ENCODE measurements around the gene DGCR2. TPM values are rescaled to one million over a fixed set of nuclear protein-coding genes. Genes with fewer than 3 reads are reported as not detected.

The DGCR2 gene
- total and polyA plus RNA-seq, 2 of the 8 experiments (the other 6 are each of a cell fraction or from before 2014, with no cell fraction given), result 42.3 to 62.2 TPM

GRCh38 chr22:19137384-19138216, 15.4 kb upstream of the DGCR2 start:
- Histone ChIP-seq H3K4ac (replicated peaks; ENCODE audit: insufficient read length, low read depth, low read length) (no peak overlapping the region), H2BK12ac (ENCODE audit: low read depth, low read length) (no peak overlapping the region), H2AK5ac (ENCODE audit: low read depth, low read length) (no peak overlapping the region), H3K79me1 (ENCODE audit: low read depth, low read length) (no peaks in the 10 kb centered on the region), H4K5ac (ENCODE audit: insufficient read length, low read depth, low read length) (no peak overlapping the region), H3K18ac (ENCODE audit: extremely low read depth, low read length) (no peak overlapping the region), H2AFZ (ENCODE audit: low read length) (no peak overlapping the region), H3K9me3 (ENCODE audit: insufficient read depth in 2 of 2, low read depth in 1 of 2, low read length in 1 of 2) (no peaks in the 10 kb centered on the region), H4K8ac (ENCODE audit: extremely low read depth, insufficient read depth, low read length) (no peak overlapping the region), H2BK20ac (ENCODE audit: low read length) (no peak overlapping the region), H3K79me2 (ENCODE audit: control insufficient read depth in 1 of 2, insufficient read depth in 2 of 2, low read length in 2 of 2) (no peaks in the 10 kb centered on the region), H3K36me3 (ENCODE audit: control insufficient read depth in 2 of 4, insufficient read depth in 4 of 4, low read length in 3 of 4) (peaks cover 10 to 38% (median 34%) of the 10 kb centered on the region in 4 experiments; a peak in 6 of 8 replicates), H3K27ac (ENCODE audit: low read depth, low read length) (no peak overlapping the region), H3K9ac (replicated peaks in 1 of 4; ENCODE audit: extremely low read depth in 1 of 4, low read depth in 3 of 4, low read length in 3 of 4) (no peak overlapping the region), H4K91ac (replicated peaks; ENCODE audit: insufficient read length, low read length) (no peak overlapping the region), H3K23ac (ENCODE audit: insufficient read length) (no peak overlapping the region), H3K4me1 (replicated peaks in 1 of 4; ENCODE audit: control insufficient read depth in 3 of 4, insufficient read depth in 4 of 4, low read length in 3 of 4) (no peaks in the 10 kb centered on the region), H3K4me3 (ENCODE audit: extremely low read depth in 1 of 4, insufficient read depth in 2 of 4, low read depth in 3 of 4, low read length in 4 of 4) (no peak overlapping the region), H3K4me2 (ENCODE audit: insufficient read depth in 1 of 2, low read depth in 2 of 2, low read length in 2 of 2) (no peak overlapping the region), H2BK5ac (ENCODE audit: low read depth, low read length) (peak overlapping the region; percentile 39; the same call in 1 of the 2 replicates), H2BK120ac (replicated peaks; ENCODE audit: low read depth, low read length) (no peak overlapping the region), H3K14ac (ENCODE audit: insufficient read length) (no peak overlapping the region), H3K56ac (replicated peaks; ENCODE audit: insufficient read length, low read depth, low read length) (no peak overlapping the region), H4K20me1 (replicated peaks in 1 of 2; ENCODE audit: control insufficient read depth in 1 of 2, insufficient read depth in 2 of 2, low read length in 2 of 2) (peaks cover 2 to 3% of the 10 kb centered on the region in 2 experiments), H3K27me3 (replicated peaks in 1 of 4; ENCODE audit: control insufficient read depth in 3 of 4, extremely low read depth in 1 of 4, insufficient read depth in 3 of 4, low read length in 3 of 4) (no peaks in the 10 kb centered on the region), H2BK15ac (ENCODE audit: low read length) (no peak overlapping the region), H3K23me2 (ENCODE audit: low read depth, low read length) (no peaks in the 10 kb centered on the region)
- ChIA-PET POLR2A (ENCODE audit: partially characterized antibody) (interaction anchor here (1.1 kb wide), 1 partner anchor 15 kb away, joined by 5 read pairs; the partner anchor contains the start of gene DGCR2), CTCF (ENCODE audit: partially characterized antibody) (interaction anchor here (1.2 kb wide), 1 partner anchor 11 kb away, joined by 3 read pairs; no protein-coding TSS in a partner anchor)
- FAIRE-seq (no peak), DNase-seq (ENCODE audit: low read depth in 1 of 2, low spot score in 2 of 2) (no peak)
- 91% methylated on average over 11 of the region's 11 CpGs; no CpG with 5 or more reads in 1 of the 2 experiments for WGBS, 2 experiments (ENCODE audit: extremely low coverage in 1 of 2, insufficient coverage in 1 of 2, insufficient read length in 1 of 2, insufficient replicate concordance in 2 of 2, low coverage in 1 of 2, low lambda C conversion rate in 2 of 2, missing lambda C conversion rate in 1 of 2)
- no peak for TF ChIP-seq MAFK (IDR thresholded peaks at IDR 0.05; ENCODE audit: low read depth, low read length)
- TF ChIP-seq EZH2 (IDR thresholded peaks at IDR 0.05; ENCODE audit: low read depth, low read length, severe bottlenecking), result no peak
- no peak for TF ChIP-seq GABPA (IDR thresholded peaks at IDR 0.05; ENCODE audit: borderline replicate concordance, insufficient read depth, low read length)
- no peak for TF ChIP-seq EGR1 (IDR thresholded peaks at IDR 0.05; ENCODE audit: borderline replicate concordance, low read depth, low read length)
- TF ChIP-seq YY1 (IDR thresholded peaks at IDR 0.05; ENCODE audit: low read depth, low read length), result no peak
- TF ChIP-seq POLR2AphosphoS5 (IDR thresholded peaks at IDR 0.05; ENCODE audit: low read depth, low read length), result no peak
- no peak for TF ChIP-seq FOSL1 (IDR thresholded peaks at IDR 0.05; ENCODE audit: insufficient read depth, low read depth, low read length)
- no peak for TF ChIP-seq RBBP5 (IDR thresholded peaks at IDR 0.05; ENCODE audit: borderline replicate concordance, low read depth, low read length)
- TF ChIP-seq POU5F1 (IDR thresholded peaks at IDR 0.05; ENCODE audit: low read depth, low read length), result no peak
- no peak for TF ChIP-seq CBX8 (IDR thresholded peaks at IDR 0.05; ENCODE audit: borderline replicate concordance, low read depth, low read length)
- TF ChIP-seq CHD2 (IDR thresholded peaks at IDR 0.05; ENCODE audit: low read length), result no peak
- TF ChIP-seq BRCA1 (IDR thresholded peaks at IDR 0.05; ENCODE audit: low read depth, low read length), result no peak

Measured in H1 (cell line).